GM19372 (cell line): ENCODE measurements around the gene NRXN3.

Experiments
- ATAC-seq: cut with Tn5 transposase; IDR thresholded peaks from one replicate; pipeline ENCODE4 v1.9.1; 2021; ENCODE audit warnings: mild to moderate bottlenecking, low read depth, moderate library complexity; ENCODE audit not compliant: unreplicated experiment

Gene NRXN3

GRCh38 chr14:79855789-79856188 is 1685.6 kb downstream of the NRXN3 start:
- no peak for ATAC-seq

- no peak for ATAC-seq
These were observed 1686.2 kb downstream of the NRXN3 start for GRCh38 chr14:79856381-79856780.

- no peak for ATAC-seq
These were observed 1690.9 kb downstream of the NRXN3 start for GRCh38 chr14:79861111-79861510.

- ATAC-seq, result no peak
These were observed 1691.9 kb downstream of the NRXN3 start for GRCh38 chr14:79862045-79862444.

DNA sequence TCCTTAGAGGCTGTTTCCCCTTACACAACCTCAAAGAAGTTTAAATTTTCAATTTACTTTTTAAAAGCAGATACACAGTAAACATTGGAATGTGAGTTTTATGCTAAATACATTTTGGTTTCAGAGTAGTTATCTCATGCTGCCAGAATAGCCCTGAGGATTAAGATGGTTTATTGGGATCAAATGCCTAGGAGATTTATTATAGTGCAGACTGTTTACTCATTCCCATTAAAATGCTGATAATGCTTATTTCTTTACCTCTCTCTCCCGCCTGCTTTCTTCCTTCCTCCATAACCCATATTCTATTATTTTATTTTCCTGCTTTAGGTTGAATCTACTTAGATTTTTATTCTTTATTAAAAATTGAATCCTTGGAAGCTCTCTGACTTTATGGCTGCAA is 1701.0 kb downstream of the NRXN3 start:
- ATAC-seq, result no peak

GRCh38 chr14:79878229-79878628 is 1708.1 kb downstream of the NRXN3 start:
- ATAC-seq, result no peak

DNA sequence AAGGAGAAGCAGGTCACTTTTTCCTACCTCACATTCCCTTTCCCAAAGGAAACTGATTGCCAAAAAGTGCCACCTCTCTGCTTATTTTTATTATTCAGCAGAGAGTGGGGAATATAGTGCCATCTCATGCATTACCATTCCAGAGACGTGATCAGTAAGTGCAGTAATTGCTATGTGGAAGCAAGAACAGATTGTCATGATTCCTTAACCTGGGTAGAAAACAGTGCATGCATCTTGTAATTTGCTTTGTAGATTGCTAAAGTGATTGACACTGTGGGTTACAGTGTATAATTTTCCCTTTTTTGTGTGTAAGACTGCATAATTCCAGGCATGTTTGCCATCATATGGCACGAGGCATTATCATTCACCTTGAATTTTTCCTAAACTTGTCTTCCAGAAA is 1708.6 kb downstream of the NRXN3 start:
- ATAC-seq, result no peak

DNA sequence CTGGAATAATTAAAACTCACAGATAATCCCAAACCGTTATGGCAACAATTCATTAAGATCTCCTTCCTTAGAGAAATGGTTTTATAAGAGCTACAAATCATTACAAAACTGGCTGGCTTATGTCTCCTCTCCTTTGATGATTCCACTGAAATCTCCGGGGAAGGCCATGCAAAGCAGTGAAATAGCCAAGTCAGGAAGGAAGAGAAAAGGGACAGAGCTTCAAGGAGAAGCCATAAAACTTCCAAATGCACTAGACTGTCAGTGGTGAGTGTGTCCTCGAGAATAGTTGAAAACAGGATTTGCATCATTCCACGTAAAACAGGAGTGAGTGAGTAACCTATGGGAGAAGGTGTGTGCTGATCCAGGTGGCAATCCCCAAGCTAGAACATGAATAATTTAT is 1711.1 kb downstream of the NRXN3 start:
- ATAC-seq, result no peak

DNA sequence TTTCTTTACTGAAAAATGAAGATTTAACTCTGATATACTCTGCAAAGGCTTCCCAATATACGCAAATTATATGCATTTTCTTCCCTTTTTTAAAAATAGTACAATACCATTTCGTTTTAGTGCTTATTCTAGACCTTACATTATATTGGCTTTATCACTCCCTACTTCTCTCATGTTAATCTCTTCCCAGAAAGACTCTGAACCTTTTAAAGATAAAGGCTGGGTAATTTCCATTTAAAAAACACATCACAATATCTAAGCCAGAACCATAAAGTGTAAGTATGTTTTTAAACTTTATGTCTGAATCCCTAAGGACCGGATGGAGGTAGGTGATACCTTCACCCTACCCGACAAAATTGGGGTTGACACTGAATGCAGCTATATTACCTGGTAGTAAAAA is 1720.4 kb downstream of the NRXN3 start:
- no peak for ATAC-seq

DNA sequence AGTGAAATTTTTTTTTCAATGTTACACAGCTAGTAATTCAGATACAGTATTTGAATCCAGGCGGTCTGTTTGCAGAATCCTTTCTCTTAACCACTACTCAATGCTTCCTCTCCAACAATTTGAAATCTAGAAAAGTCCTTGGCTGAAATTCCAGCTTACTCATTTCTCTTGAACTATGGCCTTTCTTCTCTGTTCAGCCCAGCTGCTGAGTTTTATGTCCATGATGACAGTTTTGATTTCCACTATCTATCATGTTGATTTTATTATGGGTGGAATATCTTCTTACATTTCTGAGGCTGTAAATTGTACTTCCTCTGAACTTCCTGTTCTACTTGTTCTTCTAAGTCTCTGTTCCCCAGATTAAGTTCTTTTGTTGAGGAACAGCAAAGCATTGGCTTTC is 1725.8 kb downstream of the NRXN3 start:
- no peak for ATAC-seq

DNA sequence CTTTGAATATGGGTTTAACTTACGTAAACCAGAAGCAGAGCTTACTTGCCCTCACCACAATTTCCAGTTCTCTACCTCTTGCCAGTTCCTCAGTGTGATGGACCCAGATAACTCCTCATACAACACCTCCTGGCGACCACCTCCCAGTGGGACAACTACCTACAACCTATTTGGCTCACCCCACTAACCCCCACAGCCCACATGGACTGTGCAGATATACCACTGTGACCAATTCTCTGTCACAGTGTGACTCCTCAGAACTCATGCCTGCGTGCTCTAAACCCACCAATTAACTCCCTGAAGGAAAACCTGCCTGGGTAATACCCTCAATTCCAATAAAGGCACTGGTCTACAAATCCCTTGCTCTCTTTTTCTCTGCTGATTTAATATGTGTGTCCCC is 1729.4 kb downstream of the NRXN3 start:
- no peak for ATAC-seq

DNA sequence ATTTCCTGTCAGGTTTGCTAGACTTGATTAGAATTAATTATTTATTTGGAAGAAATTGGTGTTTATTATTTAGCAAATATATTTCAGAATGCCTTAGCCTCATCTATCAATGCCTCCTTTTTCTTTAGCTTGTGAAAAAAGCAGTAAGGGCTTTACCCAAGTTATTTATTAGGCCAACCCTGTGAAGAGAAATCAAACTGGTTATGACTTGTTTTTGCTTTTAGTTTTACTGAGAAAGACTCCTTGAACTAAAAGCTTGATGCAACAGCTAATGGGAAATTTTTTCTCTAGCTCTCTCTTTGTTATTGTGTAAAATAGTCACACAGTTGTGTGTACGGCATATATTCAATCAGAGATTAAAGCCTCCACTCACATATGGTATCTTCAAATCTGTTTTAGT is 1734.3 kb downstream of the NRXN3 start:
- no peak for ATAC-seq

DNA sequence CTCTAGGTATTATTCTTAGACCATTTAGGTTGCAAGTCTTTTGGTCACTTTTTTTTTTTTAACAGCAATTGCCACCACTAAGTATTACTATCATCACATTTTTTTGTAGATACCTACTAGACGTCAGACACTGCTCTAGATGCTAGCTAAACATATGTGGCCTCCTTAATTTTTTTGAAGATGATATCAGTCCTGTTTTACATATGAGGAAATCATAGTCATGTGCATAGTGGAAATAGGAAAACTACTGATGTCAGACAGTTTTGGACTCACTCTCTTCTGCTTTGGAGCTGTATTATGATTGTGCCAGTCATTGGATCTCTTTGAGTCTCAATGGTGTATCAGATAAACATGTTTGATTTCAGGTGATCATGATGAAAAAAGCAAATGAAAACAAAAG is 1736.8 kb downstream of the NRXN3 start:
- ATAC-seq, result no peak

- no peak for ATAC-seq
These were observed 1739.9 kb downstream of the NRXN3 start for GRCh38 chr14:79910086-79910485.

GRCh38 chr14:79911744-79912143 is 1741.6 kb downstream of the NRXN3 start:
- no peak for ATAC-seq

DNA sequence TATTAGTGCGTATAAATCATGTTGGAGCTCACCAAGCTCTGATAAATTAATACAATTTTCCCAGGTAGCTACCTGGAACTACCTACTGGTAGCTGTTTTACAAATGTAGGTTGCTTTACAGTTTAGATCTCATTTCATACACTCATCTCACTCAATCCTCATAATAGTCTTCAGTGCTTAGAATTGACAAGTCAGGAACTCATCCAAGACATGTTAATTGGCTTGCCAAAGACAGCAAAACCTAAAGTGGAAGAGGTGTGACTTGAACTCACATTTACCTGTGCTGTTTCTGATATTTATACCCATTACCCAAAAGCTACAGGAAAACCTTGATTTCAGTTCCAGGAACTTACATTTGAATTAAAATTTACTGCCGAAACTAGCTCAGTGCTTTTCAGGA is 1744.4 kb downstream of the NRXN3 start:
- no peak for ATAC-seq

DNA sequence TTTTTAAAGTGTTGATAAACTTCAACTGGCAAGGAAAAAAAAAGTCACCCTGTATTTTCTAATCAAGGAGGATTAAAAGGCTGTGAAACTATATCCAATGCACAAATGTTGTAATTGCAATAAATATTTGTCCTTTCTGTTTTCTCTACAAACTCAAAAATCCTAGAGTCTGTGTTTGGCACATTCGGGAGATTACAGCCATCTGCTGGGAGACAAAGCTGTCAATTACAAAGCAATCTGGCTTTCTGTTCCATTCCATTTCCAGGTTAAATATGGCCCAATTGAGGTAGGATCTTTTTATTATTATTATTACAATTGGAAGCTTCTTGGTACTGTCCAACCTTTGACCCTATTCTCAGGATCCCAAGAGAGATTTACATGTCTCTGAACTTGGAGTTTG is 1745.2 kb downstream of the NRXN3 start:
- no peak for ATAC-seq

- ATAC-seq, result no peak
These were observed 1746.1 kb downstream of the NRXN3 start for GRCh38 chr14:79916281-79916680.

- ATAC-seq, result no peak
These were observed 1746.7 kb downstream of the NRXN3 start for GRCh38 chr14:79916892-79917291.
